HUES64 (cell line): ENCODE results near the gene NOL6.
"Not testable (repeated sequence)": the region's sequence is repeated elsewhere in the genome, so short reads cannot be mapped to it uniquely, and the experiment has no call there.

Experiments
- H3K27ac ChIP-seq: 2 replicates; pipeline ENCODE4 v1.7.0; 2013; ENCODE audit warnings: low read depth, low read length, inconsistent platforms
- H3K27me3 ChIP-seq: 2 replicates; pipeline ENCODE4 v1.6.1; 2013; ENCODE audit warnings: mild to moderate bottlenecking, low read length; ENCODE audit not compliant: insufficient read depth
- H3K36me3 ChIP-seq: 2 replicates; pipeline ENCODE4 v1.6.1; 2013; ENCODE audit warnings: mild to moderate bottlenecking, low read length; ENCODE audit not compliant: insufficient read depth
- H3K4me1 ChIP-seq: 2 replicates; pipeline ENCODE4 v1.6.1; 2013; ENCODE audit warnings: mild to moderate bottlenecking, low read length, moderate library complexity; ENCODE audit not compliant: insufficient read depth
- H3K4me3 ChIP-seq: 2 replicates; pipeline ENCODE4 v1.5.1; 2013; ENCODE audit warnings: mild to moderate bottlenecking, low read length, moderate library complexity
- H3K9ac ChIP-seq: 2 replicates; pipeline ENCODE4 v1.6.1; 2013; ENCODE audit warnings: mild to moderate bottlenecking, low read depth, low read length
- H3K9me3 ChIP-seq: 2 replicates; pipeline ENCODE4 v1.6.1; 2013; ENCODE audit warnings: low read depth, low read length; ENCODE audit not compliant: insufficient read depth
- WGBS: fragments of 150-250, 120-280 bp; methylation state at CpG from one replicate; pipeline ENCODE4 v1.1.7; 2013; ENCODE audit warnings: missing lambda C conversion rate; 5-methylcytosine and 5-hydroxymethylcytosine counted together

NOL6 gene

DNA sequence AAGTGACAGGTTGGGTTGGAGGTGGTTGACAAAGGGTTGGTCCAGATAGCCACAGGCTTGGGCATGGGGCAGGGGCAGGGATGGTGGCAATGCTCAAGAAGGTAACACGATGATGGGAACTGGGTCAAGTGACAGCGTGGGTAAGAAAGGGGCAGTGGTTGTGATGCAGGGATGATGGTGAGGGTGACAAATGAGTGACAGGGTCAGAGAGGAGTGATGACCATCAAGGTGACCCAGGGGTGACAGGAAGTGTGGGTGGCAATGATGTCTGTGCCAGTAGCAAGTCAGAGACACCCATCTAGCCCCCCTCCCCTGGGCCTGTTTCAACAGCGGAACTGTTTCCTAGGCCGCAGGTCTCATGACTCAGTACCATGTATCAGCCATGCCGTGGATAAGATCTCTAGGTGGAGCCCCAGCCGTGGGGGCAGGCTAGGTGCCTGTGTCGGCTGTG, 46.9 kb downstream of the NOL6 start:
- Histone ChIP-seq H3K4me3 (no peak overlapping the region), H3K9me3 (no peaks in the 10 kb centered on the region), H3K27ac (no peak overlapping the region), H3K9ac (no peak overlapping the region), H3K36me3 (no peaks in the 10 kb centered on the region), H3K27me3 (no peaks in the 10 kb centered on the region), H3K4me1 (no peaks in the 10 kb centered on the region)
- 94% methylated on average over 7 of the region's 7 CpGs for WGBS

DNA sequence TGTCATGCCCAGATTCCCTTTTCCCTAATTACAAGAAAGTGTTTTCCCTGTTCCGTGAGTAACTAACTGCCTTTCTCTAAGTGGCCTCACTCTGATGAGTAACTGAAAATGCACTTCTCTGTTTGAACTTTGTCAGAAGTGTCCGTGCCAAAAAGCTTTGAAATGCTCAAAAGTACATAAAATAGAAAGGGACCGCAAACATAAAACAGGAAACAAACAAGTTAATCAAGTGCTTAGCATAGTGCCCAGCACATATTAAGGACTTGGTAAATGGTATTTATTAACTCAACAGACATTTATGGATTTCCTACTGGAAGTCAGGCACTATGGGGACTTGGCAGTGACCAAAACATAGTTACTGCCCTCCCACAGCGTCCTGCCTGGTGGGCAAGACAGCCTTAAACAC, 48.6 kb downstream of the NOL6 start:
- no peaks in the 10 kb centered on the region for H3K36me3 ChIP-seq
- H3K27ac ChIP-seq = no peak overlapping the region
- H3K27me3 ChIP-seq = no peaks in the 10 kb centered on the region
- no peak overlapping the region for H3K9ac ChIP-seq
- no peaks in the 10 kb centered on the region for H3K4me1 ChIP-seq
- WGBS = 85% methylated on average over 4 of the region's 4 CpGs
- no peaks in the 10 kb centered on the region for H3K9me3 ChIP-seq
- no peak overlapping the region for H3K4me3 ChIP-seq

GRCh38 chr9:33424492-33424891, 49.2 kb downstream of the NOL6 start:
- H3K4me3 ChIP-seq, H3K9me3 ChIP-seq, H3K4me1 ChIP-seq, H3K9ac ChIP-seq, H3K27ac ChIP-seq, H3K27me3 ChIP-seq, H3K36me3 ChIP-seq: not testable (repeated sequence)
- WGBS = 93% methylated on average over 4 of the region's 6 CpGs

GRCh38 chr9:33424043-33424442, 49.7 kb downstream of the NOL6 start:
- H3K4me3 ChIP-seq, H3K27ac ChIP-seq, H3K4me1 ChIP-seq, H3K9me3 ChIP-seq, H3K9ac ChIP-seq, H3K27me3 ChIP-seq, H3K36me3 ChIP-seq: not testable (repeated sequence)
- WGBS = no CpG with 5 or more reads among the region's 7 CpGs

GRCh38 chr9:33419708-33420303, 53.9 kb downstream of the NOL6 start:
- no peaks in the 10 kb centered on the region for H3K36me3 ChIP-seq
- no peak overlapping the region for H3K27ac ChIP-seq
- 80% methylated on average over 9 of the region's 10 CpGs for WGBS
- no peak overlapping the region for H3K9ac ChIP-seq
- no peaks in the 10 kb centered on the region for H3K4me1 ChIP-seq
- H3K4me3 ChIP-seq = no peak overlapping the region
- no peaks in the 10 kb centered on the region for H3K27me3 ChIP-seq
- no peaks in the 10 kb centered on the region for H3K9me3 ChIP-seq

DNA sequence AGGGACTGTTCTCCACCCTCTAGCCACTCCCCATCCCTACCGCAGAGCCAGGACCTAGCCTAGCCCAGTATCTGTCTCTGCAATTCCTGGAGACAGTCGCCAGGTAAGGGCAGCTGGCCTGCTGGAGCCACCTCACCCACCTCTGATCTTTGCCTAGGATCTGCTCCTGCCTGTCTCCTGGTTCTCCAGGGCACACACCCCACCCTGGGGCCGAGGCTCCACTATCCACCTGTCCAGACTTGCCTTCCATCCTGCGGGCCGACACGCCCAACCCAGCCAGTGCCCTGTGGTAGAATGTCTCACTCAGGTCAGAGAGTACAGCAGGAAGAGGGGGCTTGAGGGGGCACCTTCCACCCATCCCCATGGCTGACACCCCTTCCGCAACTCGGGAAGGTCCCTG, 55.6 kb downstream of the NOL6 start:
- no peaks in the 10 kb centered on the region for H3K9me3 ChIP-seq
- H3K27ac ChIP-seq = no peak overlapping the region
- H3K36me3 ChIP-seq = no peaks in the 10 kb centered on the region
- H3K4me1 ChIP-seq = no peaks in the 10 kb centered on the region
- H3K27me3 ChIP-seq = no peaks in the 10 kb centered on the region
- 92% methylated on average over 8 of the region's 8 CpGs for WGBS
- H3K9ac ChIP-seq = no peak overlapping the region
- no peak overlapping the region for H3K4me3 ChIP-seq

DNA sequence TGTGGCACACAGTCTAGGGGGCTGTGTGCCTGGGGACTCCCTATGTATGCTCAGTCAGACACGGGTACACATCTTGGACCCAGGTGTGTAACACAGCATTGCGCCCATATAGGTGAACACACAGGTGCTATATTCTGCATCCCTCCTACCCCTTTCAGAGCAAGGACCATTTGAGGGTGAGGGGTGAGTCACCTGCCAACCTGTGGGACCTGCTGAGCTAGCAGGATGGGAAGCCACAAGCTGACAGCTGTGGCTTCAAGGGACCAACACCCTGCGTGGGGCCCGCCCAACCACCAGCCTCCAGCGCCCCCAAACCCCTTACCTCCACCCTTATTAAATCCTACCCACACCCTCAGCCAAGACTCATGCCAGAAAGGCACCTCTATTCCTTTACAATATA, 56.7 kb downstream of the NOL6 start:
- Histone ChIP-seq H3K4me1 (no peaks in the 10 kb centered on the region), H3K9me3 (no peaks in the 10 kb centered on the region), H3K9ac (no peak overlapping the region), H3K27ac (no peak overlapping the region), H3K4me3 (no peak overlapping the region), H3K36me3 (no peaks in the 10 kb centered on the region), H3K27me3 (no peaks in the 10 kb centered on the region)
- 81% methylated on average over 5 of the region's 5 CpGs for WGBS

DNA sequence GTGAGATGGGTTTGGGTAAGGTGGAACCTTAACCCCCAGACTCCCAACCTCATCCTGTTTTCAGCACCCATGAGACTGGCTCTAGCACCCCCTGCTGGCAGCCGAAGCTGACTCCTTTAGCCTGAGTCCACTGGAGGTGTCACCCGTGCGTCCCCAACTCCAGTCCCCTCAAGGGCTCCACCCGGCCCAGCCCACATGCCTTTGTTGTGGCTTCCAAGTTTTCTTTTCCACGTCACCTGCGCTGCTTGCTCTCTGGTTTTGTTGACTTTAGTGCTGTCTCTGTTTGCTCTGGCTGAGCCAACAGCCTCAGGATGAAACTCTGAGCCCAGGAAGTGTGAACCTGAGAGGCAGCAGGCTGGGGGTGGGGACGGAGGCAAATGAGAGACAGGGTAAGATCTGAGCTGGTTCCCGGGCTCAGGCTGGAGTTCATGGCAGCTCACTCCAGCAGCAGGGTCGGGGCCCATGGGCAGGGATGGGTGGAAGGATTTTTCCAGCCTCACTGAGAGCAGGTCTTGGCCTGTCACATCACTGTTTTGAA, 58.2 kb downstream of the NOL6 start:
- no peaks in the 10 kb centered on the region for H3K9me3 ChIP-seq
- no peak overlapping the region for H3K4me3 ChIP-seq
- no peaks in the 10 kb centered on the region for H3K36me3 ChIP-seq
- 0 out of 2 replicates have a peak overlapping the region, but pooled peaks have one; percentile 13 for H3K9ac ChIP-seq
- H3K27me3 ChIP-seq = no peaks in the 10 kb centered on the region
- 39% methylated on average over 9 of the region's 9 CpGs for WGBS
- H3K4me1 ChIP-seq = no peaks in the 10 kb centered on the region
- no peak overlapping the region for H3K27ac ChIP-seq

GRCh38 chr9:33414889-33415500, 58.7 kb downstream of the NOL6 start:
- H3K9ac ChIP-seq = no peak overlapping the region
- H3K27me3 ChIP-seq = no peaks in the 10 kb centered on the region
- no peak overlapping the region for H3K4me3 ChIP-seq
- WGBS = 86% methylated on average over 13 of the region's 13 CpGs
- no peak overlapping the region for H3K27ac ChIP-seq
- no peaks in the 10 kb centered on the region for H3K4me1 ChIP-seq
- H3K9me3 ChIP-seq = no peaks in the 10 kb centered on the region
- no peaks in the 10 kb centered on the region for H3K36me3 ChIP-seq

GRCh38 chr9:33414268-33414667, 59.5 kb downstream of the NOL6 start:
- H3K9me3 ChIP-seq = no peaks in the 10 kb centered on the region
- H3K4me3 ChIP-seq = no peak overlapping the region
- H3K27me3 ChIP-seq = no peaks in the 10 kb centered on the region
- H3K4me1 ChIP-seq = no peaks in the 10 kb centered on the region
- no peak overlapping the region for H3K9ac ChIP-seq
- H3K27ac ChIP-seq = no peak overlapping the region
- WGBS = 86% methylated on average over 3 of the region's 3 CpGs
- H3K36me3 ChIP-seq = no peaks in the 10 kb centered on the region
